ENCODE data around the gene PHACTR1.
A peak's percentile ranks its signal among the peaks of the same experiment; 100 is the strongest.

PHACTR1 gene

GRCh38 chr6:12957321-12958051 is 240.9 kb downstream of the PHACTR1 start:
- FAIRE-seq = no peak

- FAIRE-seq = no peak
Measured at GRCh38 chr6:12958052-12958706, 241.6 kb downstream of the PHACTR1 start.

GRCh38 chr6:12961761-12962160 is 245.2 kb downstream of the PHACTR1 start:
- FAIRE-seq = no peak

GRCh38 chr6:12962529-12962928 is 246.0 kb downstream of the PHACTR1 start:
- no peak for FAIRE-seq

GRCh38 chr6:12962987-12963386 is 246.4 kb downstream of the PHACTR1 start:
- FAIRE-seq = no peak

- FAIRE-seq = no peak
Measured at GRCh38 chr6:12963567-12963966, 247.0 kb downstream of the PHACTR1 start.

- no peak for FAIRE-seq
Measured at GRCh38 chr6:12967686-12968085, 251.1 kb downstream of the PHACTR1 start.

- no peak for FAIRE-seq
Measured at GRCh38 chr6:12968290-12968689, 251.7 kb downstream of the PHACTR1 start.

GRCh38 chr6:12968839-12969558 is 252.4 kb downstream of the PHACTR1 start:
- FAIRE-seq = no peak

- FAIRE-seq = no peak
Measured at GRCh38 chr6:12969966-12970365, 253.4 kb downstream of the PHACTR1 start.

GRCh38 chr6:12973386-12973785 is 256.8 kb downstream of the PHACTR1 start:
- FAIRE-seq = no peak

- no peak for FAIRE-seq
Measured at GRCh38 chr6:12974551-12974950, 258.0 kb downstream of the PHACTR1 start.

GRCh38 chr6:12976366-12976765 is 259.8 kb downstream of the PHACTR1 start:
- no peak for FAIRE-seq

- FAIRE-seq = no peak
Measured at GRCh38 chr6:12977206-12977605, 260.6 kb downstream of the PHACTR1 start.

- FAIRE-seq = no peak
Measured at GRCh38 chr6:12977806-12978205, 261.2 kb downstream of the PHACTR1 start.

- FAIRE-seq = no peak
Measured at GRCh38 chr6:12980741-12981140, 264.2 kb downstream of the PHACTR1 start.

- FAIRE-seq = no peak
Measured at GRCh38 chr6:12984776-12985175, 268.2 kb downstream of the PHACTR1 start.

- FAIRE-seq = no peak
Measured at GRCh38 chr6:12987783-12988182, 271.2 kb downstream of the PHACTR1 start.

GRCh38 chr6:12990162-12990561 is 273.6 kb downstream of the PHACTR1 start:
- FAIRE-seq = no peak

GRCh38 chr6:12991435-12991834 is 274.9 kb downstream of the PHACTR1 start:
- no peak for FAIRE-seq

GRCh38 chr6:12992770-12993169 is 276.2 kb downstream of the PHACTR1 start:
- FAIRE-seq = no peak

GRCh38 chr6:12993283-12993898 is 276.8 kb downstream of the PHACTR1 start:
- FAIRE-seq = no peak

GRCh38 chr6:12995419-12995818 is 278.9 kb downstream of the PHACTR1 start:
- peak; percentile 74 for FAIRE-seq

- FAIRE-seq = no peak
Measured at GRCh38 chr6:13000537-13000936, 284.0 kb downstream of the PHACTR1 start.

All from TTC549 (cell line).